IPS-NIHi11 (cell line): ENCODE results near the gene PTPRE.

Experiments
- DNase-seq: peaks from one replicate; pipeline ENCODE4 v3.0.0; 2012; ENCODE audit warnings: mixed read lengths, low spot score

The PTPRE gene

DNA sequence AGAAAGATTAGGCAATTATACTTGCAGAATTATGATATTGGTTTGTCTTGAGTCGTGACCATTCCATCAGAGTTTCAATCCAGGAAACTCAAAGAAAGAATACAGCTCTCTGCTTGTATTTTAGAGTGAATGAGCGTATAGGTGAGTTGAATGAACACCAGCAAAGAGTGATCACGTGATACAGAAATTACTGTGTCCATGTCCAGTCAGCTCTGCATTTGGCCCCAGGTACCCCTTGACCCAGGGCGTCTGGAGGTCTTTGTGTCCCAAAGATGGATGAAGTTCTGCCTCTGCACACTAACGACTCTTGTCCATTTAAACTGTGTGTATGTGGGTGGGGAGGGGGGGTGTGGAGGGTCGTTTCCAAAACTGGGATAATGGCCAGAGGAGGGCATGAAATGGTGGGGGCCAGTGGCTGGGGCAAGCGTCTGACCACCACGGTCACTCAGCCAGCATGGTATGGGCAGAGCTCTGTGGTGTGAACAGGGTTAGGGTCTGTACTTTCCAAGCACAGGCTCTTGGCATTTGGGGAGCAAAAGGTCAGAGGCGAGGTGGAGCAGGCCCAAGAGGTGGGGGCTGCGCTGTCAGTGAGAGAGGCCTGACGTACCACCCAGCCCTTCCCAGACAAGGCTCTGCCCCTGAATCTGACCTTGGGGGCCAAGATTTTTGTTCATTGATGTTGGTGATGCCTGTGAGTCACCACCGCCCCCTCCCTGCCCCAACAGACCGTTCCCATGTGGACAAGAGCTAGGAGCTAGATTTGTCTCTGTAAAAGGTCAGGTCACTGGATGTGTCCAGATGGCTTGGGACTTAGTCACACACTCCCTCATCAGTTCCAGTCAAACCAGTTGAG is 1.4 kb downstream of the PTPRE start:
- DNase-seq, result no peak

- no peak for DNase-seq
Observed at GRCh38 chr10:127908959-127909267, 2.0 kb downstream of the PTPRE start.

DNA sequence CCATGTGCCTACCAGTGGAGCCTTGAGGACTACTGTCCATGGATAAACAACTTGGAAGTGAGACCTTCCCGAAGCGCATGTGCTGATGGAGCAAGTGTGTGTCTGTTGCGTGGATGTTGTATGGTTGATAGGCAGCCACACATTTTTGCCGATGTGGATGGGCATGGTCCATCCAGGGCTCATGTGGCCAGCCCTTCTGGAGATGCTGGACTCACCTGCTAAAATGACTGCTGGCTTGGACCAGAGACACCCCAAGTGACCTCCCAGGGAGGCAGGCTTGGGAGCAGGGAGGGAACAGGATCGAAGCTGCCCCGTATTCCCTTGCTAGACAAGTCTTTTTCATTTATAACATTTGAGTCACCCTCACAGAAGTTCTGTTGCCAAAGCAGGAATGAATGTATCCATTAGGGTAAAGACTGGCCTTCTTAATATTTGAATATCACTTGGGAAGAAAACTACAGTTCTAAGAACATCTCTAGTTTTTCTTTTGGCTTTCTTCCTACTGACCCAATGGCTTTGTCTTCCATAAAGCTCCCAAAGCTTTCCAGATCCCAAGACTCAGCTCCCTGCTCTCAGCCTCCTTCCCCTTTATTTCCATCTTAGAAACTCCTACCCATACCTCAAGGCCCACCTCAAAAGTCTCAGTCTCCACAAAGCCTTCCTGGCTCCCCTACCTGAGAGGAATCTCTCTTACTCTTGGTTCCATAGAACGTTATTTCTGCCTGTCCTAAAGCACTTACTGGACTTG is 3.0 kb downstream of the PTPRE start:
- no peak for DNase-seq

DNA sequence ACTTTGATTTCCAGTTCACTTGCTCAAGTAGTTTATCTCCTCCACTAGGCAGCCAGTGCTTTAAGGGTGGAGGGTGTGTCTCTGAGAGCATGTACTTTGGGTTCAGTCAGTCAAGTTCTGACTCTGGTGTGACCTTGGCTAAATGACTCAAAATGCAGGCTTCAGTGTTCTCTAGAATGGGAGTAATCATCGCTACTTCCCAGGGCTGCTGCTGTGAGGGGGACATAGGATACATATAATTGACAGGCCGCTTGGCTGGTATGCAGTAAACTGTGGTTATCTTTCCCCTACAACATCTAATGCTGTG is 3.5 kb downstream of the PTPRE start:
- DNase-seq, result no peak

DNA sequence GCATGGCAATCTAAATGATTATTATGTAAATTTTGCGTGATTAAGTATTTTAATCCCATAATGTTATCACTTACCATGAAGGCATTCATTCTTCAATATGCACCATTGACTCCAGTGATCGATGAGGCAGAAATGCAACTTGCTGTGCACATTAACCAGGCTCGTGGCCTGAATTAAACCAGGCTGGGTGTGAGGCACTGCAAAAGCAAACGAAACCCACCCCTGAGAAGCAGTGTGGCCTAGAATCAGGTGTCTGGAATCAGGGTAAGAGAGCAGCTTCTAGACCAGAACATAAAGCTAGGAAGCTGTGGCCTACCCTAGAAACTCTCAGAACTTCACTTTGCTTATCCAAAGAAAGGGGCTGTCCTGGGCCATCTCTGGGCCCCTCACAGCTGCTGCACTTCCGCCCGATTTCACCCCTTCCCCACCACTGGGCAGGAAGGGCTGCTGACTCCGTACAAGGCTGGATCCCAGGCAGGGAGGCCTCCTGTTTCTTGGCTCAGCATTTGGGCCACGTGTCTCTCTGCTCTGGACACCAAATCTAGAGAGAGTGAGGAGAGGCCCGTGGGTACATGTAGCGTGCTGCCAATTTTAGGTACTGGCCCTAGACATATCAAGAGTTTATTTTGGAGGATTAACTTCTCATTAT is 4.4 kb downstream of the PTPRE start:
- DNase-seq, result no peak

DNA sequence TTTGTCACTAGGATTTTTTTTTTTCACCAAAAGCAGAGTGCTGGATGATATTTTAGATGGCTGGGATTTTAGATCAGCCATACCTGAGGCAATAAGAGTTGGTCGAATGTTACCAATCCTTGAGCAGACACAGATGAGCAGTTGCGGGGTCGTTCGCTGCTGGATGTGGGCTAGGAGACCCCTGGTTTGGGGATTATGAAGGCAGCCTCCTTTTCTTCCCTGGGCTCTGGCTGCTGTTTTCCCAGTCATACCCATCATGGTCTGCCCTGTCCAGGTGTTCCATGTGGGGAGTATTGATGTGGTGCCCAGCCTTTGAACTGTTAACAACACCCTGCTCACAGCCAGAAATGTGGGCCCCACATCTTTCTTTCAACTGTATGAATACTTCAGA is 5.0 kb downstream of the PTPRE start:
- DNase-seq, result no peak

DNA sequence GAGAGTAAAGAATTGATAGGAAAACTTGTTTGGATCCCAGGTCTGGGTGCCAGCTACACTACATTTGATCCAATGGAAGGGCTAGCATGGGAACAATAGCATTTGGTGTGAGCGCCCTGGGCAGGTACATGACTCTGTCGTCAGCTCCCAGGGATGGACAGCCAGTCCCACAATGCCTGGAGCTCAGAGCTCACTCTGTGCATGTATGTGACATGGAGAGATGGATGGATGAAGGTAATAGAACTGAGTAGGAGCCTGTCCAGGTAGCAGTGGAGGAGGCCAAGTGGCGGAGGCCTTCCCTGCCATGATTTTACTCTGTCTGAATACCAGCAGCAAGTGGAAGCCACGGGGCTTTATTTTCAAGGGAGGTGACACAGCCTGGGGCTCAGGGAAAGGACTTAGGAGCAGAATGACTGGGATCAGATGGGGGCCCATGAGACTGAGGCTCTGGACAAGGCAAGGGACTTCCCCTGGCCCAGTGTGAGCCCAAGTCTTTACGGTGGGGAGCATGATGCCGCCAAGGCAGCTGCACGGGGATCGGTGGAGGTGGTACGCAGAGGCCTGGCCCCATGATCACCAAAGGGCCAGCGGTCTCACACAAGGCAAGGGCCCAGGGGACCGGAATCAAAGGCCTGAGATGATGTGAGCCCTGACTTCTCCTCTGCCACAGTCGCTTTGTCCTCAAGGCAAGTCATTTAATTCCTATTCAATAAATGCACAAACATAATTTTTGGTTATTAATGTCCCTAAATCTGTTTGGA is 5.9 kb downstream of the PTPRE start:
- DNase-seq, result no peak

- no peak for DNase-seq
Observed at GRCh38 chr10:127913368-127913759, 6.5 kb downstream of the PTPRE start.

DNA sequence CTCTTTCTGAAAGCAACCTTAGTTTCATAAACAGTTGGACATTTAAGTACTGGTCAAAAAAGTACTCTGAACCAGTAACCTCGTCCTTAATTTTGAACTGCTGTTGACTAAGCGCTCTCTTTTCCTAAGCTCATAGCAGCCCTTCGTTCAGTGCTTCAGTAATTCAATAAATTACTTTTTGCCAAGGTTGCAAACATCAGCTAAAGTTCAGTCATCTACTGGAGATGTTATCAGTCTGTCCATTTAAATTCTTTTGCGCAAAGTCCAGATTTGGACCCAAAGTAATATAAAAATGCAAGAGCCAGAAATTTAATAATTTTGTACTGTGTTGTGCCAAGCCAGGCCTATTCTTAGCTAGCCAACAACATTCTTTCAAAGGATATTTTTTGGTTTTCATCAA is 8.4 kb downstream of the PTPRE start:
- no peak for DNase-seq

DNA sequence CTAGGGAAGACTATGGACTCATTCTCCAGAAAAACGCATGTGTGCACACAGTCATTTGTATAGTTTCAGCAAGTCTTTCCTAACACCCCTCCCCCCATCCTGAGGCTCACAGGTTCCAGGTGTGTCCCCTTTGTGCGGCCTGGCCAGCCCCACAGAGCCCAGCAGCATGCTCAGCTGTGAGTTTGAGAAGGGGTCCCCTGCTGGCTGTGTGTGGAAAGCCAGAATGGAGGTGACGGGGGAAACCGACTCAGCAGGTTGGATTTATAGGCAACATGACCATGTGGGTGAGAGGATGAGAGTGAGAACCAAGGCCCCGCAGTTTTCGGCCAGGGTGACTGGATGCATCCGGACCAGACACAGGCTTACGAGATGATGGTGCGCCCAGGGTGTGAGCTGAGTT is 9.9 kb downstream of the PTPRE start:
- DNase-seq, result peak; percentile 39

- DNase-seq, result no peak
Observed at GRCh38 chr10:127918572-127918971, 11.7 kb downstream of the PTPRE start.

DNA sequence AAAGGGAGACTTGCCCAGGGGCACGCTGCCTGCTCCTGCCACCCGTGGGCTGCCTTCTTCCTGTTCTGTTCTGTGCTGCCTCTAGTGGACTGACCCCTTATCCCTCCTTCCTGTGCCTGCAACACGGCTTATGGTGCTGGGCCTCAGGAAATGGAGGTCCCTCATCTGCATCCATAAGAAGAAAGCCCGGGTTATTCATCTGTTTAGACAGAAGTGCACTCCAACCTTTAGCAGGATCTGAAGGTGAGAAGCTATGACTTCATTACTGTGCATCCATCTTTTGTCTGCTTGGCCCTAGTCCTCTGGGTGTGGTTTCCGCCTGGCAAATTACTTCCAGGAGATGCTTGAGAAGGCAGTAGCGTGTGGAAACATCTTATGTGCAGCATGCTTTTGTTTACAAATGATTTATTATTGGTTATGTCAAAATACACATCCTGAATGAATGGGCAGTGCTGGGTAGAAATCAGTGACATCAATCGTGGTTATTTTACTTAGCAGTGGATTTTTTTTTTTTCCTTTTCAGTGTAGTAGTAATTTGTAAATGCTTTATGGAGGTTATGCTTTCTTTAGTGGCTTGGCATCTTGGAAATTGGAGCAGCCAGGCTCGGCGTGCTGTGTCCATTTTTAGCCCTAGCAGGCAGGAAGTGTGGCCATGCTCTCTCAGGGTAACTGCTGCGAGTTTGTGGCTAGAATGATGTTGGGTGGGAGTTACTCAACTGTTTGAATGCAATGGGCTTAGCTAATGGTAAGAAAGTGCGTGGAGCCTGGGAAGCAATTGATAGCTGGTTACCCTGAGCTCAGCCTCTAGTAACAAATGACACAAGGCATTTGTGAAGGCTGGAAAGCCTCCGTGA is 12.7 kb downstream of the PTPRE start:
- peak; percentile 60 for DNase-seq

- DNase-seq, result no peak
Observed at GRCh38 chr10:127920306-127921074, 13.6 kb downstream of the PTPRE start.

GRCh38 chr10:127921075-127921752 is 14.3 kb downstream of the PTPRE start:
- no peak for DNase-seq

DNA sequence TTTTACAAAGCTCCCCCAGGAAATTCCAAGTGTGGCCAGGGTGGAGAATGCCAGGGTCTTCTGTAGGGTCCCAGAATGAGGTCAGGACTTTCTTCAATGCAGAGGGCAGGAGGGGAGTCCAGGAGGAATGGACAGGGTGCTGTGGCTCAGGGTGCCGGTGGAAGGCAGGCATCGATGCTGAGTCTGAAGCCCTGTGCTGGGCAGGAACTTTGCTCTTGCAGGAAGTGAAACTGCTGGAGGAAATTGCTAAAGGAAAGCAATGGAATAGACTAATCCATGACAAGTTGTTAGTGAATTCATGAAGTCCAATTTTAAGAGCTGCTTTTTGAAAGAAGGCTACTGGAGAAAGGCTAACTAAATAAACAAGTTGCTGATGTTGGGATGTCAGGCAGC is 14.8 kb downstream of the PTPRE start:
- no peak for DNase-seq

DNA sequence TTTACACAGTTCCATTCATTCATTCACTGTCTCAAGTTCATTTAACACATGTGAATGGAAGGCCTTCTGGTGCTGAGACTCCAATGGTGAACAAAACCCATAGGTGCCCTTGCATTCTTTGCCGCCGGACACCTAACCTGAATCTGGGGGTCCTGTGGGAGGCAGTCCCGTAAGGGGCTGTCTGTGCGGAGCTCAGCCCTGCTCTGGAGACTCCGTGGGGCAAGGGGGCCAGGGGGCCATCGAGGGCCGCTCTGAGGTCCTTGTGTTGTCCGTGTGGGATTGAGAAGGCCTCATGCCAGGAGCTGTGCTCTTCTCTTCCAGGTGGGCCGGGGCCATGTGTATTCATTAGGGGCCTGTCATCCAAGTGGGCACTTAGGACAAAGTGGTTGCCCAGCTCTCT is 15.3 kb downstream of the PTPRE start:
- no peak for DNase-seq

GRCh38 chr10:127922675-127923366 is 15.9 kb downstream of the PTPRE start:
- DNase-seq, result peak; percentile 44

GRCh38 chr10:127923646-127924045 is 16.7 kb downstream of the PTPRE start:
- DNase-seq, result no peak

GRCh38 chr10:127925471-127926207 is 18.7 kb downstream of the PTPRE start:
- DNase-seq, result no peak
